Astrocyte (in vitro differentiated cells and primary cell): ENCODE data around the gene EFNA1. TPM values are rescaled to one million over a fixed set of nuclear protein-coding genes. Genes with fewer than 3 reads are reported as not detected.
"Not testable (repeated sequence)": the region's sequence is repeated elsewhere in the genome, so short reads cannot be mapped to it uniquely, and the experiment has no call there.

ENCODE experiments used
- DNase-seq: peaks from one replicate; pipeline ENCODE4 v3.0.0-alpha.2; 2010; ENCODE audit warnings: low read depth
- FAIRE-seq: peaks from 2 replicates; lab custom pipeline; 2011; peaks lifted over from hg19 to GRCh38; lab: Jason Lieb, UNC
- H2AFZ ChIP-seq: 2 replicates; pipeline ENCODE4 v1.6.0; 2012; ENCODE audit warnings: low read depth, low read length, inconsistent platforms
- H3K27ac ChIP-seq: 2 replicates; pipeline ENCODE4 v1.5.1; 2011; ENCODE audit warnings: low read depth, low read length, inconsistent platforms
- H3K27me3 ChIP-seq: 2 replicates; pipeline ENCODE4 v1.6.0; 2011; ENCODE audit warnings: low read length, inconsistent platforms; ENCODE audit not compliant: insufficient read depth
- H3K36me3 ChIP-seq: 2 replicates; pipeline ENCODE4 v1.5.1; 2011; ENCODE audit warnings: low read length, inconsistent platforms; ENCODE audit not compliant: insufficient read depth
- H3K4me1 ChIP-seq: 2 replicates; pipeline ENCODE4 v1.5.1; 2011; ENCODE audit warnings: low read length, inconsistent platforms; ENCODE audit not compliant: insufficient read depth
- H3K4me2 ChIP-seq: 2 replicates; pipeline ENCODE4 v1.6.0; 2012; ENCODE audit warnings: low read length, inconsistent platforms
- H3K4me3 ChIP-seq: 2 replicates; pipeline ENCODE4 v1.5.1; 2011; ENCODE audit warnings: low read depth, mild to moderate bottlenecking, low read length, inconsistent platforms; ENCODE audit not compliant: insufficient read depth
- H3K79me2 ChIP-seq: 2 replicates; pipeline ENCODE4 v1.6.0; 2012; ENCODE audit warnings: mild to moderate bottlenecking, low read length, inconsistent platforms; ENCODE audit not compliant: insufficient read depth
- H3K9ac ChIP-seq: 2 replicates; pipeline ENCODE4 v1.6.0; 2012; ENCODE audit warnings: mild to moderate bottlenecking, low read length, inconsistent platforms
- H3K9me3 ChIP-seq: 2 replicates; pipeline ENCODE4 v1.5.1; 2012; ENCODE audit warnings: low read depth, mild to moderate bottlenecking, low read length, inconsistent platforms; ENCODE audit not compliant: insufficient read depth
- H4K20me1 ChIP-seq: 2 replicates; pipeline ENCODE4 v1.6.0; 2012; ENCODE audit warnings: low read length, inconsistent platforms; ENCODE audit not compliant: insufficient read depth
- H3K27ac Mint-ChIP-seq: one replicate; pipeline ENCODE4 v1.8.0; 2021; ENCODE audit warnings: mild to moderate bottlenecking, mixed read lengths; ENCODE audit not compliant: unreplicated experiment
- H3K27me3 Mint-ChIP-seq: one replicate; pipeline ENCODE4 v1.8.0; 2021; ENCODE audit warnings: low read depth, mixed read lengths; ENCODE audit not compliant: unreplicated experiment
- H3K36me3 Mint-ChIP-seq: one replicate; pipeline ENCODE4 v1.8.0; 2021; ENCODE audit warnings: low read depth, mixed read lengths; ENCODE audit not compliant: unreplicated experiment
- H3K4me1 Mint-ChIP-seq: one replicate; pipeline ENCODE4 v1.8.0; 2021; ENCODE audit warnings: low read depth, mixed read lengths; ENCODE audit not compliant: unreplicated experiment
- H3K4me3 Mint-ChIP-seq: one replicate; pipeline ENCODE4 v1.8.0; 2021; ENCODE audit warnings: mild to moderate bottlenecking, moderate library complexity, mixed read lengths; ENCODE audit not compliant: unreplicated experiment
- H3K9me3 Mint-ChIP-seq: one replicate; pipeline ENCODE4 v1.8.0; 2021; ENCODE audit warnings: mild to moderate bottlenecking, mixed read lengths; ENCODE audit not compliant: unreplicated experiment
- CTCF ChIP-seq: IDR thresholded peaks from 2 replicates; pipeline ENCODE4 v1.5.1; 2011; ENCODE audit warnings: low read depth, mild to moderate bottlenecking, inconsistent platforms, low read length, moderate library complexity; ENCODE audit not compliant: insufficient read depth
- EZH2 ChIP-seq: IDR thresholded peaks from 2 replicates; pipeline ENCODE4 v1.6.1; 2012; ENCODE audit warnings: mild to moderate bottlenecking, low read length, inconsistent platforms; ENCODE audit not compliant: insufficient read depth
- total RNA-seq: library from RNA; stranded (reverse); gene quantifications from 2 replicates; pipeline ENCODE4 v1.2.1, GENCODE V29; 2021

Gene EFNA1
- total RNA-seq, 1 donor from 2014 or later = 16.4 TPM

- no peak overlapping the region for H2AFZ ChIP-seq
- Mint-ChIP-seq H3K27me3 (peaks cover 5% of the 10 kb centered on the region), H3K36me3 (peaks cover 13% of the 10 kb centered on the region), H3K4me3 (peak overlapping the region; percentile 73), H3K27ac (peak overlapping the region; percentile 66), H3K9me3 (peaks cover 5% of the 10 kb centered on the region), H3K4me1 (peaks cover 10% of the 10 kb centered on the region)
- H3K27ac ChIP-seq = no peak overlapping the region
- H3K4me1 ChIP-seq = peaks cover 6% of the 10 kb centered on the region
- FAIRE-seq (no peak), DNase-seq (peak; percentile 44)
- TF ChIP-seq CTCF = peak; percentile 85
- no peak for TF ChIP-seq EZH2
- no peaks in the 10 kb centered on the region for H3K9me3 ChIP-seq
- peak overlapping the region; percentile 56 for H3K4me2 ChIP-seq
- peaks cover 16% of the 10 kb centered on the region for H3K79me2 ChIP-seq
- H3K4me3 ChIP-seq = no peak overlapping the region
- peaks cover 8% of the 10 kb centered on the region for H4K20me1 ChIP-seq
- H3K27me3 ChIP-seq = no peaks in the 10 kb centered on the region
- peak overlapping the region; percentile 1 for H3K9ac ChIP-seq
- peaks cover 11% of the 10 kb centered on the region for H3K36me3 ChIP-seq
Observed at GRCh38 chr1:155167166-155168104, 39.8 kb downstream of the EFNA1 start.

GRCh38 chr1:155168105-155168445 lies 40.4 kb downstream of the EFNA1 start:
- H3K36me3 ChIP-seq = peaks cover 11% of the 10 kb centered on the region
- H3K79me2 ChIP-seq = peaks cover 22% of the 10 kb centered on the region
- not testable (repeated sequence) for FAIRE-seq, H3K9me3 Mint-ChIP-seq, H3K9ac ChIP-seq, H3K27me3 Mint-ChIP-seq, H3K27ac ChIP-seq, DNase-seq, H3K4me1 ChIP-seq, H2AFZ ChIP-seq, H3K27me3 ChIP-seq, H3K4me3 Mint-ChIP-seq, H4K20me1 ChIP-seq, H3K9me3 ChIP-seq, H3K4me3 ChIP-seq
- Mint-ChIP-seq H3K27ac (peak overlapping the region; percentile 66), H3K36me3 (peaks cover 13% of the 10 kb centered on the region), H3K4me1 (peaks cover 12% of the 10 kb centered on the region)
- peak overlapping the region; percentile 56 for H3K4me2 ChIP-seq

- peaks cover 11% of the 10 kb centered on the region for H3K4me1 ChIP-seq
- H3K79me2 ChIP-seq = peaks cover 23% of the 10 kb centered on the region
- no peaks in the 10 kb centered on the region for H3K9me3 ChIP-seq
- Mint-ChIP-seq H3K4me1 (peaks cover 12% of the 10 kb centered on the region), H3K36me3 (peaks cover 13% of the 10 kb centered on the region), H3K27me3 (peaks cover 5% of the 10 kb centered on the region), H3K27ac (peak overlapping the region; percentile 68), H3K9me3 (peaks cover 5% of the 10 kb centered on the region), H3K4me3 (no peak overlapping the region)
- DNase-seq (no peak), FAIRE-seq (no peak)
- no peak overlapping the region for H3K4me3 ChIP-seq
- no peak overlapping the region for H3K9ac ChIP-seq
- peaks cover 11% of the 10 kb centered on the region for H3K36me3 ChIP-seq
- no peak overlapping the region for H2AFZ ChIP-seq
- TF ChIP-seq EZH2 (no peak), CTCF (no peak)
- H3K27me3 ChIP-seq = no peaks in the 10 kb centered on the region
- H4K20me1 ChIP-seq = peaks cover 8% of the 10 kb centered on the region
- H3K4me2 ChIP-seq = no peak overlapping the region
- no peak overlapping the region for H3K27ac ChIP-seq
Observed at GRCh38 chr1:155168456-155169210, 41.0 kb downstream of the EFNA1 start.
